ENCODE data around the gene HOXD3. TPM values are rescaled to one million over a fixed set of nuclear protein-coding genes. Genes with fewer than 3 reads are reported as not detected.

HOXD3 gene
- polyA plus RNA-seq, 3 donors = not detected

GRCh38 chr2:176164201-176164600 is 7.1 kb downstream of the HOXD3 start:
- Mint-ChIP-seq H3K4me1 (peaks cover 6% of the 10 kb centered on the region), H3K4me3 (peak overlapping the region in 1 of 2 donors; percentile 54), H3K9me3 (peaks cover 0 to 51% (median 33%) of the 10 kb centered on the region in 7 donors), H3K36me3 (peaks cover 0 to 8% of the 10 kb centered on the region in 2 donors), H3K27ac (no peak overlapping the region), H3K27me3 (ENCODE audit: low read depth in 3 of 3) (peaks cover 94 to 100% (median 100%) of the 10 kb centered on the region in 3 donors)
- Histone ChIP-seq H2AFZ (ENCODE audit: insufficient read depth, low read depth, low read length, poor library complexity, severe bottlenecking) (no peak overlapping the region), H3K4me3 (replicated peaks in 1 of 3; ENCODE audit: low read depth in 2 of 3, low read length in 3 of 3) (no peak overlapping the region), H3K79me2 (ENCODE audit: insufficient read depth, low read length) (no peaks in the 10 kb centered on the region), H3K4me2 (replicated peaks; ENCODE audit: extremely low read depth, low read length, poor library complexity, severe bottlenecking) (no peak overlapping the region), H3K9me3 (replicated peaks in 1 of 2; ENCODE audit: control insufficient read depth in 1 of 2, insufficient read depth in 1 of 2, low read length in 2 of 2) (peaks cover 4 to 49% of the 10 kb centered on the region in 2 donors), H3K36me3 (replicated peaks in 1 of 2; ENCODE audit: control insufficient read depth in 1 of 2, insufficient read depth in 2 of 2, low read length in 2 of 2) (no peaks in the 10 kb centered on the region), H3K4me1 (ENCODE audit: control insufficient read depth in 1 of 2, insufficient read depth in 2 of 2, low read length in 2 of 2) (no peaks in the 10 kb centered on the region), H4K20me1 (ENCODE audit: insufficient read depth, low read length) (no peaks in the 10 kb centered on the region), H3K27me3 (ENCODE audit: control insufficient read depth in 2 of 2, insufficient read depth in 2 of 2, low read length in 2 of 2) (peaks cover 83 to 100% of the 10 kb centered on the region in 2 donors), H3K9ac (ENCODE audit: insufficient read depth, low read length, poor library complexity, severe bottlenecking) (no peak overlapping the region), H3K27ac (ENCODE audit: low read depth in 1 of 2, low read length in 2 of 2) (no peak overlapping the region)
- intact Hi-C loops (cut with micrococcal nuclease) = no loop called here
- TF ChIP-seq CTCF (IDR thresholded peaks at IDR 0.05) = no peak
- 10% methylated on average over 13 of the region's 13 CpGs for WGBS (ENCODE audit: insufficient coverage)
- no peak for DNase-seq

- H3K4me2 ChIP-seq (replicated peaks; ENCODE audit: extremely low read depth, low read length, poor library complexity, severe bottlenecking) = no peak overlapping the region
- Mint-ChIP-seq H3K36me3 (peaks cover 0 to 8% of the 10 kb centered on the region in 2 donors), H3K27ac (no peak overlapping the region), H3K9me3 (peaks cover 0 to 51% (median 28%) of the 10 kb centered on the region in 7 donors), H3K4me3 (peak overlapping the region in 1 of 2 donors; percentile 54), H3K4me1 (peaks cover under 1% of the 10 kb centered on the region), H3K27me3 (ENCODE audit: low read depth in 3 of 3) (peaks cover 94 to 100% (median 100%) of the 10 kb centered on the region in 3 donors)
- H3K9ac ChIP-seq (ENCODE audit: insufficient read depth, low read length, poor library complexity, severe bottlenecking) = no peak overlapping the region
- no peak overlapping the region for H3K4me3 ChIP-seq (replicated peaks in 1 of 3; ENCODE audit: low read depth in 2 of 3, low read length in 3 of 3)
- intact Hi-C loops (cut with micrococcal nuclease) = no loop called here
- no peak for TF ChIP-seq CTCF (IDR thresholded peaks at IDR 0.05)
- H4K20me1 ChIP-seq (ENCODE audit: insufficient read depth, low read length) = no peaks in the 10 kb centered on the region
- H3K36me3 ChIP-seq (replicated peaks in 1 of 2; ENCODE audit: control insufficient read depth in 1 of 2, insufficient read depth in 2 of 2, low read length in 2 of 2) = no peaks in the 10 kb centered on the region
- H3K4me1 ChIP-seq (ENCODE audit: control insufficient read depth in 1 of 2, insufficient read depth in 2 of 2, low read length in 2 of 2) = no peaks in the 10 kb centered on the region
- H3K79me2 ChIP-seq (ENCODE audit: insufficient read depth, low read length) = no peaks in the 10 kb centered on the region
- H3K27ac ChIP-seq (ENCODE audit: low read depth in 1 of 2, low read length in 2 of 2) = no peak overlapping the region
- no peak overlapping the region for H2AFZ ChIP-seq (ENCODE audit: insufficient read depth, low read depth, low read length, poor library complexity, severe bottlenecking)
- H3K27me3 ChIP-seq (ENCODE audit: control insufficient read depth in 2 of 2, insufficient read depth in 2 of 2, low read length in 2 of 2) = peaks cover 82 to 100% of the 10 kb centered on the region in 2 donors
- WGBS (ENCODE audit: insufficient coverage) = 3% methylated on average over 49 of the region's 52 CpGs
- no peak for DNase-seq
- H3K9me3 ChIP-seq (replicated peaks in 1 of 2; ENCODE audit: control insufficient read depth in 1 of 2, insufficient read depth in 1 of 2, low read length in 2 of 2) = peaks cover 4 to 45% of the 10 kb centered on the region in 2 donors
Observed at GRCh38 chr2:176164611-176165369, 7.7 kb downstream of the HOXD3 start.

All from CD14-positive monocyte (primary cell).